ENCODE results near the gene PPIG.
"Not testable (repeated sequence)": the region's sequence is repeated elsewhere in the genome, so short reads cannot be mapped to it uniquely, and the experiment has no call there.

Gene PPIG

GRCh38 chr2:169684712-169685111 is 100.6 kb downstream of the PPIG start:
- H3K36me3 ChIP-seq (ENCODE audit: control insufficient read depth in 1 of 2, insufficient read depth in 2 of 2, low read length in 2 of 2); H2AK5ac ChIP-seq (ENCODE audit: low read length); H3K9me3 ChIP-seq (ENCODE audit: insufficient read depth, low read depth, low read length); H4K91ac ChIP-seq (ENCODE audit: low read depth, low read length); H2BK5ac ChIP-seq (ENCODE audit: low read depth, low read length, poor library complexity); H3K27me3 ChIP-seq (ENCODE audit: insufficient read depth, low read length); H4K8ac ChIP-seq (ENCODE audit: low read depth, low read length); H3K4me1 ChIP-seq (ENCODE audit: control insufficient read depth in 1 of 2, insufficient read depth in 2 of 2, low read length in 2 of 2); H3K18ac ChIP-seq (ENCODE audit: low read length); H2BK120ac ChIP-seq (ENCODE audit: insufficient read depth, low read length, poor library complexity); H3K27ac ChIP-seq (ENCODE audit: low read depth, low read length); H3K4me3 ChIP-seq (ENCODE audit: low read depth, low read length); H3K79me1 ChIP-seq (ENCODE audit: low read length); H4K12ac ChIP-seq (ENCODE audit: low read depth, low read length); H2BK12ac ChIP-seq (ENCODE audit: low read length); H3K79me2 ChIP-seq (ENCODE audit: control insufficient read depth, insufficient read depth, low read length, poor library complexity); H3K14ac ChIP-seq (ENCODE audit: low read length); H3K4ac ChIP-seq (ENCODE audit: low read depth, low read length); DNase-seq; H3K23ac ChIP-seq (ENCODE audit: low read length); H2AFZ ChIP-seq (ENCODE audit: insufficient read depth, low read length, poor library complexity); H3K9ac ChIP-seq (ENCODE audit: low read length); H3K4me2 ChIP-seq (ENCODE audit: low read length): not testable (repeated sequence)
- no CpG with 5 or more reads among the region's 2 CpGs for WGBS (ENCODE audit: extremely low coverage, insufficient coverage, insufficient read length)

- not testable (repeated sequence) for H2BK120ac ChIP-seq (ENCODE audit: insufficient read depth, low read length, poor library complexity); H4K12ac ChIP-seq (ENCODE audit: low read depth, low read length); H2AFZ ChIP-seq (ENCODE audit: insufficient read depth, low read length, poor library complexity); H3K9ac ChIP-seq (ENCODE audit: low read length); H3K79me2 ChIP-seq (ENCODE audit: control insufficient read depth, insufficient read depth, low read length, poor library complexity); H3K27ac ChIP-seq (ENCODE audit: low read depth, low read length); H4K91ac ChIP-seq (ENCODE audit: low read depth, low read length); H2AK5ac ChIP-seq (ENCODE audit: low read length); DNase-seq; H3K9me3 ChIP-seq (ENCODE audit: insufficient read depth, low read depth, low read length); H3K4me1 ChIP-seq (ENCODE audit: control insufficient read depth in 1 of 2, insufficient read depth in 2 of 2, low read length in 2 of 2); H3K36me3 ChIP-seq (ENCODE audit: control insufficient read depth in 1 of 2, insufficient read depth in 2 of 2, low read length in 2 of 2); H3K27me3 ChIP-seq (ENCODE audit: insufficient read depth, low read length); H3K79me1 ChIP-seq (ENCODE audit: low read length); H3K4me3 ChIP-seq (ENCODE audit: low read depth, low read length); H3K4ac ChIP-seq (ENCODE audit: low read depth, low read length); H3K14ac ChIP-seq (ENCODE audit: low read length); H3K4me2 ChIP-seq (ENCODE audit: low read length); H3K23ac ChIP-seq (ENCODE audit: low read length); H4K8ac ChIP-seq (ENCODE audit: low read depth, low read length); H2BK5ac ChIP-seq (ENCODE audit: low read depth, low read length, poor library complexity); H2BK12ac ChIP-seq (ENCODE audit: low read length); H3K18ac ChIP-seq (ENCODE audit: low read length)
- WGBS (ENCODE audit: extremely low coverage, insufficient coverage, insufficient read length), result no CpG with 5 or more reads among the region's 4 CpGs
Observed at GRCh38 chr2:169686825-169687224, 102.7 kb downstream of the PPIG start.

- H3K36me3 ChIP-seq (ENCODE audit: control insufficient read depth in 1 of 2, insufficient read depth in 2 of 2, low read length in 2 of 2); DNase-seq; H3K4me3 ChIP-seq (ENCODE audit: low read depth, low read length): not testable (repeated sequence)
Observed at GRCh38 chr2:169687943-169688342, 103.8 kb downstream of the PPIG start.

GRCh38 chr2:169690958-169691357 is 106.8 kb downstream of the PPIG start:
- Histone ChIP-seq H3K4me1 (ENCODE audit: control insufficient read depth in 1 of 2, insufficient read depth in 2 of 2, low read length in 2 of 2) (peaks cover 0 to 8% of the 10 kb centered on the region in 2 experiments), H3K27me3 (ENCODE audit: insufficient read depth, low read length) (no peaks in the 10 kb centered on the region), H3K9ac (ENCODE audit: low read length) (no peak overlapping the region), H3K9me3 (ENCODE audit: insufficient read depth, low read depth, low read length) (no peaks in the 10 kb centered on the region), H4K91ac (ENCODE audit: low read depth, low read length) (no peak overlapping the region), H3K79me2 (ENCODE audit: control insufficient read depth, insufficient read depth, low read length, poor library complexity) (peaks cover 3% of the 10 kb centered on the region), H4K12ac (ENCODE audit: low read depth, low read length) (no peak overlapping the region), H3K27ac (ENCODE audit: low read depth, low read length) (no peak overlapping the region), H2AK5ac (ENCODE audit: low read length) (no peak overlapping the region), H3K79me1 (ENCODE audit: low read length) (peaks cover 4% of the 10 kb centered on the region), H3K4ac (ENCODE audit: low read depth, low read length) (no peak overlapping the region), H2BK120ac (ENCODE audit: insufficient read depth, low read length, poor library complexity) (no peak overlapping the region), H3K18ac (ENCODE audit: low read length) (no peak overlapping the region), H3K4me3 (ENCODE audit: low read depth, low read length) (no peak overlapping the region), H2BK12ac (ENCODE audit: low read length) (no peak overlapping the region), H3K14ac (ENCODE audit: low read length) (no peak overlapping the region), H4K8ac (ENCODE audit: low read depth, low read length) (no peak overlapping the region), H3K36me3 (ENCODE audit: control insufficient read depth in 1 of 2, insufficient read depth in 2 of 2, low read length in 2 of 2) (no peaks in the 10 kb centered on the region), H2AFZ (ENCODE audit: insufficient read depth, low read length, poor library complexity) (no peak overlapping the region), H3K23ac (ENCODE audit: low read length) (no peak overlapping the region), H2BK5ac (ENCODE audit: low read depth, low read length, poor library complexity) (no peak overlapping the region), H3K4me2 (ENCODE audit: low read length) (no peak overlapping the region)
- no CpG with 5 or more reads among the region's 1 CpG for WGBS (ENCODE audit: extremely low coverage, insufficient coverage, insufficient read length)
- DNase-seq, result no peak

More at GRCh38 chr2:169687943-169688342, 103.8 kb downstream of the PPIG start:
- not testable (repeated sequence) for H3K23ac ChIP-seq (ENCODE audit: low read length); H2BK5ac ChIP-seq (ENCODE audit: low read depth, low read length, poor library complexity); H3K18ac ChIP-seq (ENCODE audit: low read length); H3K9me3 ChIP-seq (ENCODE audit: insufficient read depth, low read depth, low read length); H3K9ac ChIP-seq (ENCODE audit: low read length); H2BK12ac ChIP-seq (ENCODE audit: low read length); H2BK120ac ChIP-seq (ENCODE audit: insufficient read depth, low read length, poor library complexity); H3K79me2 ChIP-seq (ENCODE audit: control insufficient read depth, insufficient read depth, low read length, poor library complexity); H3K4ac ChIP-seq (ENCODE audit: low read depth, low read length); H2AFZ ChIP-seq (ENCODE audit: insufficient read depth, low read length, poor library complexity); H3K4me1 ChIP-seq (ENCODE audit: control insufficient read depth in 1 of 2, insufficient read depth in 2 of 2, low read length in 2 of 2); H4K91ac ChIP-seq (ENCODE audit: low read depth, low read length); H2AK5ac ChIP-seq (ENCODE audit: low read length); H3K4me2 ChIP-seq (ENCODE audit: low read length); H4K12ac ChIP-seq (ENCODE audit: low read depth, low read length); H4K8ac ChIP-seq (ENCODE audit: low read depth, low read length); H3K27me3 ChIP-seq (ENCODE audit: insufficient read depth, low read length); H3K79me1 ChIP-seq (ENCODE audit: low read length); H3K14ac ChIP-seq (ENCODE audit: low read length); H3K27ac ChIP-seq (ENCODE audit: low read depth, low read length)
